GM18873 (cell line): Measurements from ENCODE around the gene C2CD4C.
"Not testable (repeated sequence)": the region's sequence is repeated elsewhere in the genome, so short reads cannot be mapped to it uniquely, and the experiment has no call there.

Experiments
- ATAC-seq: cut with Tn5 transposase; IDR thresholded peaks from one replicate; pipeline ENCODE4 v1.9.1; 2021; ENCODE audit warnings: mild to moderate bottlenecking, moderate library complexity, moderate number of reproducible peaks; ENCODE audit not compliant: unreplicated experiment, low FRiP score

C2CD4C gene

GRCh38 chr19:402786-403185 is 6.2 kb downstream of the C2CD4C start:
- no peak for ATAC-seq

- ATAC-seq, result no peak
Measured at GRCh38 chr19:401866-402511, 7.0 kb downstream of the C2CD4C start.

- ATAC-seq, result no peak
Measured at GRCh38 chr19:400976-401865, 7.7 kb downstream of the C2CD4C start.

- no peak for ATAC-seq
Measured at GRCh38 chr19:399370-399769, 9.6 kb downstream of the C2CD4C start.

DNA sequence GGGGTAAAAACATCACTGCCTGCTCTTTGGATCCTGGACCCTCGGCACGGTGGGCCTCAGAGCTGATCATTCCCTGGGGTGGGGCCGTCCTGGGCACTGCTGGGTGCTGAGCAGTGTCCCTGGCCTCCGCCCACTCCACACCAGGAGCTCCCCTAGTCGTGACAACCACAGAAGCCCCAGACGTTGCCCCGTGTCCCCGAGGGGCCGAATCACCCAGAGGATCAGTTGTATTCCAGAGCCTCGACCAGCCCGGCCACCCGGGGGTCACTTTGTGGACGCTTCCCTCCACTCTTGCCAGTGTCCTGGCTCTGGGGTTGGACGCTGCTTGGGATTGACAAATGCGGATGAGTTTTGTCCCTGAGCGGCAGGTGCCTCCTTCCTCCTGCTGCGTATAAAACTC is 10.2 kb downstream of the C2CD4C start:
- ATAC-seq, result no peak

DNA sequence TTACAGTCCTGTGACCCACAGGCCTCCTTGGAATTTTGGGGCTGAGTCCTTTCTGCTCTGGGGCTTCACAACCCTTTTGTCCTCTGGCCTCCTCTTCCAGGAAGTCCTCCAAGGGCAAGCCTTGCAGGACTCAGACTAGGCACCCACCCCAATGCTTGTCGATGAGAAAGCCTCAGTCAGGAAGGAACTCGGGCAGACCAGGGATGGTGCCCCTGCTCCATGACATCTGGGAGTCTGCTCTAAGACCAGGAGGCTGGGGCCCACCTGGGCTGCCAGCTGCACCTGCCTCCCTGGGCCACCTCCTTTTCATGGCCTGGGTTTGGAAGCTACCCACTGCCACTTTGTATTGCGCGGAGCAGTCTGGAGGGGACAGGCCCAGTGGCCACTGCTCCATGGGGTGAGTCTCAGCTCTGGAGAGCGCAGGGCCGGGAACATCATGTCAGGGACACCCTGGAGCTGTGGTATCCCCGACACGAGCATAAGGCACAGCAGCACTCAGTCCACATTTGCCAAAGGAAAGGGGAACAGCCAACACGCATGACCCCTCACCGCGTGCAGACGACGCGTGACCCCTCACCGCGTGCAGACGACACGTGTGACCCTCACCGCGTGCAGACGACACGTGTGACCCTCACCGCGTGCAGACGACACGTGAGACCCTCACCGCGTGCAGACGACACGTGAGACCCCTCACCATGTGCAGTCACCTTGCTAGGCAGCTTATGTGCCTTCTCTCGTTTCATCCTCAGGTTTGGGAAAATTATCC is 10.8 kb downstream of the C2CD4C start:
- no peak for ATAC-seq

- ATAC-seq, result no peak
Measured at GRCh38 chr19:397321-397720, 11.6 kb downstream of the C2CD4C start.

DNA sequence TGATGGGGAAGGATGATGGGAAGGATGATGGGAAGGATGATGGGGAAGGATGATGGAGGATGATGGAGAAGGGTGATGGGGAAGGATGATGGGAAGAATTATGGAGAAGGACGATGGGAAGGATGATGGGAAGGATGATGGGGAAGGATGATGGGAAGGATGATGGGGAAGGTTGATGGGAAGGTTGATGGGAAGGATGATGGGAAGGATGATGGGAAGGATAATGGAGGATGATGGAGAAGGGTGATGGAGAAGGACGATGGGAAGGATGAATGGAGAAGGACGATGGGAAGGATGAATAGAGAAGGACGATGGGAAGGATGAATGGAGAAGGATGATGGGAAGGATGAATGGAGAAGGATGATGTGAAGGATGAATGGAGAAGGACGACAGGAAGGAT is 13.5 kb downstream of the C2CD4C start:
- no peak for ATAC-seq

GRCh38 chr19:394857-395256 is 14.1 kb downstream of the C2CD4C start:
- ATAC-seq, result not testable (repeated sequence)

- not testable (repeated sequence) for ATAC-seq
Measured at GRCh38 chr19:393560-393959, 15.4 kb downstream of the C2CD4C start.

- no peak for ATAC-seq
Measured at GRCh38 chr19:392375-392970, 16.5 kb downstream of the C2CD4C start.

DNA sequence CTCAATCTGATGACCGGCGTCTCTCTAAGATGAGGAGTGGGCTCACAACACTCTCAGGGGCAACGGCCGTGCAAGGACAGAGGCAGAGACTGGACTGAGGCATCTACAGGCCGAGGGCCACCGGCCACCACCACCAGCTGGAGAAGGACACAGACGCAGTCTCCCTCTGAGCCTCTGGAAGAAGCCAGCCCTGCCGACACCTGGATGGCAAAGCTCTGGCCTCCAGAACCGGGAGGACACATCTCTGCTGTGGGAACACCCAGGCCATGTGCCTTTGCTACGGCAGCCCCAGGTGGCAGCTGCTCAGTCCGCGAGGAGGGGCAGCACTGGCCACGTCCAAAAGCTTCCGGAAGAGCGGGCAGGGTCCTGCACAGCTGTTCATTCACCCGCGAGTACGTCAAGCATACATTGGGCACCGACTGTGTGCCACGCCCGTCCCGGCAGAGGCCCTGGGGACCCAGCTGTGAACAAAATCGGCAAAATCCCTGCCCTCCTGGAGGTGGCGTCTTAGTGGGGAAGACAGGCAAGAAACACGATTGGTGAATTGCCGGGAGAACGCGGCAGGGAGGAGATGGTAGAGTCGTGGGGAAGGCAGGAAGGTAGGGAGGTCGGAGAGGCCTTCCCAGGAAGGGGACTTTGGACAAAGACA is 17.1 kb downstream of the C2CD4C start:
- no peak for ATAC-seq

DNA sequence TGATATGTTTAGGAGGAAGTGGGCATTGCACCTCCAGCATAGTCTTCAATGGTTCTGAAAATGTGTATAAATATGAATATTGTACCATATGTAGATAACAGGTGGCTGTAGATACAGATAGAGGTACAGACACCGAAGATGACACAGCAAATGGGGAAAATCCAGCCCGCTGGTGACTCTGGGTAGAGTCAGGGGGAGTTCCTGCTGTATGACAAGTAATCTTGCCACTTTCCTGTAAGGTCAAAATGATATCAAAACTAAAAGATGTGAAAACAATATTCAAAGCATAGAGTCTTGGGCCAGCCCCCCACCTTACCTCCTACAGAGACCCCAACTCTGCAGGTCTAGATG is 17.8 kb downstream of the C2CD4C start:
- ATAC-seq, result no peak

- no peak for ATAC-seq
Measured at GRCh38 chr19:390386-391206, 18.4 kb downstream of the C2CD4C start.

GRCh38 chr19:389935-390289 is 19.0 kb downstream of the C2CD4C start:
- no peak for ATAC-seq

- ATAC-seq, result no peak
Measured at GRCh38 chr19:389255-389934, 19.6 kb downstream of the C2CD4C start.

- no peak for ATAC-seq
Measured at GRCh38 chr19:388691-389090, 20.3 kb downstream of the C2CD4C start.

- ATAC-seq, result no peak
Measured at GRCh38 chr19:387777-388176, 21.2 kb downstream of the C2CD4C start.
